ENCODE measurements around the gene TNPO2.
A peak's percentile ranks its signal among the peaks of the same experiment; 100 is the strongest.
"Not testable (repeated sequence)": the region's sequence is repeated elsewhere in the genome, so short reads cannot be mapped to it uniquely, and the experiment has no call there.

Gene TNPO2

GRCh38 chr19:12736995-12737834 is 13.5 kb upstream of the TNPO2 start, which contains the start of gene GET3:
TSS of gene GET3 (plus strand) at chr19:12737497. CDS start at chr19:12737506, 9 bp downstream.
- peak; percentile 44 for DNase-seq

- DNase-seq = no peak
Measured at GRCh38 chr19:12733369-12734214, 9.9 kb upstream of the TNPO2 start.

- DNase-seq = no peak
Measured at GRCh38 chr19:12731337-12731736, 7.6 kb upstream of the TNPO2 start.

GRCh38 chr19:12730064-12730463 is 6.3 kb upstream of the TNPO2 start:
- no peak for DNase-seq

GRCh38 chr19:12727745-12728433 is 4.2 kb upstream of the TNPO2 start:
- no peak for DNase-seq

- DNase-seq = no peak
Measured at GRCh38 chr19:12726988-12727316, 3.2 kb upstream of the TNPO2 start.

GRCh38 chr19:12725612-12726011 is 1.9 kb upstream of the TNPO2 start:
- not testable (repeated sequence) for DNase-seq

GRCh38 chr19:12723381-12723640 is 421 bp downstream of the TNPO2 start:
- no peak for DNase-seq

GRCh38 chr19:12722566-12723380 is 959 bp downstream of the TNPO2 start:
- DNase-seq = peak; percentile 60

- DNase-seq = no peak
Measured at GRCh38 chr19:12721656-12722565, 1.8 kb downstream of the TNPO2 start.

GRCh38 chr19:12720851-12721655 is 2.7 kb downstream of the TNPO2 start:
- no peak for DNase-seq

- no peak for DNase-seq
Measured at GRCh38 chr19:12720296-12720695, 3.4 kb downstream of the TNPO2 start.

- no peak for DNase-seq
Measured at GRCh38 chr19:12715929-12716328, 7.8 kb downstream of the TNPO2 start.

GRCh38 chr19:12715102-12715501 is 8.6 kb downstream of the TNPO2 start:
- DNase-seq = no peak

- DNase-seq = not testable (repeated sequence)
Measured at GRCh38 chr19:12713304-12713703, 10.4 kb downstream of the TNPO2 start.

GRCh38 chr19:12712077-12712476 is 11.7 kb downstream of the TNPO2 start:
- DNase-seq = not testable (repeated sequence)

GRCh38 chr19:12711187-12711586 is 12.5 kb downstream of the TNPO2 start:
- DNase-seq = no peak

GRCh38 chr19:12708641-12709040 is 15.1 kb downstream of the TNPO2 start:
- no peak for DNase-seq

- no peak for DNase-seq
Measured at GRCh38 chr19:12706332-12706718, 17.4 kb downstream of the TNPO2 start.

GRCh38 chr19:12705654-12706331 is 17.9 kb downstream of the TNPO2 start:
- no peak for DNase-seq
